Gastroesophageal sphincter (tissue), 4 donors: ENCODE data around the gene S1PR4. TPM values are rescaled to one million over a fixed set of nuclear protein-coding genes. Genes with fewer than 3 reads are reported as not detected.
A peak's percentile ranks its signal among the peaks of the same experiment; 100 is the strongest.

Experiments used
- ATAC-seq: fragments of 150-250 bp; one replicate; pipeline ENCODE4 v1.9.1; 2016; ENCODE audit warnings: mild to moderate bottlenecking, moderate library complexity
- H3K27ac ChIP-seq, 4 donors: fragments of 200-600 bp; sonication (generic) in 3 of 4; 1 replicate in 3 of 4; 2 replicates in 1 of 4; pipeline ENCODE4 v1.5.1; 2016 to 2019
- H3K27me3 ChIP-seq: fragments of 200-600 bp; sonication (generic); one replicate; pipeline ENCODE4 v1.5.1; 2019
- H3K36me3 ChIP-seq, 2 donors: fragments of 200-600 bp; sonication (generic); one replicate each; pipeline ENCODE4 v1.5.1; 2019; ENCODE audit warnings: control low read depth in 1 of 2
- H3K4me1 ChIP-seq, 3 donors: fragments of 200-600 bp; sonication (generic); 1 replicate in 2 of 3; 2 replicates in 1 of 3; pipeline ENCODE4 v1.5.1; 2016 to 2019; ENCODE audit warnings: control low read depth in 2 of 3
- H3K4me3 ChIP-seq, 2 donors: fragments of 200-600 bp; sonication (generic); one replicate each; pipeline ENCODE4 v1.5.1; 2019; ENCODE audit warnings: mild to moderate bottlenecking in 1 of 2, moderate library complexity in 1 of 2
- H3K9me3 ChIP-seq, 3 donors: fragments of 200-600 bp; sonication (generic); one replicate each; pipeline ENCODE4 v1.5.1; 2017 to 2019; ENCODE audit warnings: control low read depth in 2 of 3
- CTCF ChIP-seq, 4 experiments: fragments of 200-600 bp in 2 of 4; fragments of 450-650 bp in 2 of 4; sonication (generic) in 1 of 4; IDR thresholded peaks; one replicate each; pipeline ENCODE4 v1.5.1; 2017 to 2019; ENCODE audit warnings: antibody characterized with exemption in 4 of 4, mild to moderate bottlenecking in 2 of 4, moderate library complexity in 2 of 4
- EP300 ChIP-seq: sonication (generic); formaldehyde crosslinking; IDR thresholded peaks from one replicate; pipeline ENCODE4 v1.6.1; 2017; ENCODE audit warnings: antibody characterized with exemption, mild to moderate bottlenecking
- POLR2A ChIP-seq, 2 donors: fragments of 450-650 bp; IDR thresholded peaks; one replicate each; pipeline ENCODE4 v1.6.1; 2017; ENCODE audit warnings: antibody characterized with exemption in 2 of 2, mild to moderate bottlenecking in 2 of 2, moderate library complexity in 1 of 2
- POLR2AphosphoS5 ChIP-seq: sonication (generic); formaldehyde crosslinking; IDR thresholded peaks from one replicate; pipeline ENCODE4 v1.6.1; 2017; ENCODE audit warnings: antibody characterized with exemption
- whole genome bisulfite sequencing, 2 donors: methylation state at CpG; one replicate each; pipeline ENCODE4 v1.1.5; 2018; ENCODE audit warnings: low coverage in 1 of 2; 5-methylcytosine and 5-hydroxymethylcytosine counted together
- total RNA-seq, 4 donors: library from RNA; depleted of rRNA; stranded (reverse); fragments of >200 nt; gene quantifications; one replicate each; pipeline ENCODE4 v1.1.0, GENCODE V29; 2016

Gene S1PR4
- total RNA-seq, 4 donors from 2014 or later: 0.20 to 1.9 (median 1.1) TPM

DNA sequence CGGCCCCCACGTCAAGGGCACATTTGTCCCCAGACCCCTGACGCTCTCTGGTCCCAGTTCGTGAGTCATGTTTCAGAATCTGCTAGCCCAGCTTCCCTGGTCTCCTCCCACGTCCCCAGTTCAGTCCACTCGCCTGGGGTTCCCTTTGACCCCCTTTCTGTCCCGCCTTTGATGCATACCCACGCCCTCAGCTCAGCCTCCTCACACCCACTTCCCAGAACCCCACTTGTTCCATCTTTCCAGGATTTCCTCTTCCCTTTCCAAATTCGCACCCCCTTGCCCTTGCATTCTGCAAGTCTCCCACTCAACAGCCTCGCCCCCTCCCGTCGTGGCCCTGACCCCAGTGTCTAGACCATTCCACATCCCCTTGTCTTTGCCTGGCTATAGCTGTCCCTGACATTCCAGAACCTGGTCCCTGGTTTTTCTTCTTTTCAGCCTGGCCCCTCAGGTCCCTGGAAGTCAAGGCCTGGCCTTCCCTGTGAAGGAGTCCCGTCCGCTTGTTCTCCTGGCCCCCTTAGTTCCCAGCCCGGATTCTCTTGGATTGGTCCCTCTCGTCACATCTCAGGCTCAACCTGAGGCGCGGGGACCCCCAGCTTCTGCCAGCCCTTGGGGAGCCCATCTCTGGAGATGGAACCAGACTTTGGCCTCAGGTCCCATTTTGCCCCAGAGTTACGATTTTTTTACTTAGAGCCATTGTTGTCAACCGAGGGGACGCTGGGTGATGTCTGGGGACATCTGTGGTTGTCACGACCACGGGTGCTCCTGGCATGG is 8.5 kb downstream of the S1PR4 start:
- H3K36me3 ChIP-seq: peaks cover 0 to 17% of the 10 kb centered on the region in 2 donors
- peak overlapping the region in 1 of 2 donors; percentile 87 for H3K4me3 ChIP-seq
- peaks cover 0 to 38% (median 22%) of the 10 kb centered on the region in 3 donors for H3K4me1 ChIP-seq
- no peaks in the 10 kb centered on the region for H3K27me3 ChIP-seq
- no peak overlapping the region for H3K27ac ChIP-seq
- H3K9me3 ChIP-seq: no peaks in the 10 kb centered on the region
- no peak for ATAC-seq
- TF ChIP-seq CTCF (IDR thresholded peaks at IDR 0.05): no peak
- no peak for TF ChIP-seq EP300
- TF ChIP-seq POLR2A (IDR thresholded peaks at IDR 0.05): no peak
- no peak for TF ChIP-seq POLR2AphosphoS5
- 53 to 61% methylated on average over 13 to 15 of the region's 23 CpGs for WGBS, 2 donors

DNA sequence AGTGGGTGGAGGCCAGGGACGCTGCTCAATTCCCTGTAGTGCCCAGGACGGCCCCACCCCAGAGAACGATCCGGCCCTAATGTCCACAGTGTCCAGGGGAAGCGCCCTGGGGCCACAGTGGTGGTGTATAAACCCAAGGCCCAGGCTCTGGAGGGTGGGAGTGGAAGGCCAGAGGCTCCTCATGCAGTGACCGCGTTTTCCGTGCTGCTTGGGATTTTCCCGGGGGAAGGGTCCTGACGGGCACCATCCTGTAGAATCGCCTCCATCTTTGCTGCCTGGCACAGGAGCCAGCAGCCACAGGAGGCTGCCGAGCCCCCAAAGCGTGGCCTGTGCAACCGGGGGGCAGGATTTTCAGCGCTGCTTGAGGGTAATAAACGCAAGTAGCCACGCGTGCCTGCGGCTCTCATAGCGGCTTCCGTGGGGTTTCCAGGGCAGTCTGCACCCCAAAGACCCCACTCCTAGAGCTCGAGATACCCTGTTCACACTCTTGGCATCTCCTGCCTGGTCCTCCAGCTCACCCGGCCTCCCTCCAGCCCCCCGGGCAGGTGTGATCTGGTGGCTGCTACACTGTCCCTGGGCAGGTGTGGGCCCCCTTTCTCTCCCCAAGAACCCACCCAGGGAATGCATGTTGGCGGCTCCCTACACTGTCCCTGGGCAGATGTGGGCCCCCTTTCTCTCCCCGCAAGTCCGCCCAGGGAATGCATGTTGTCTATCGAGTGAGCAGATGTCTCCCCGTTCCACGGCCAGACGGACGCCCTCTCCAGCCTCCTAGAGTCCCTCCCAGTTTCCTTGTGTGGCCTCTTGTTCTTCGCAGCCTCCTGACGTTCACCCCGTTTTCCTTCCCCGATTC is 9.3 kb downstream of the S1PR4 start:
- TF ChIP-seq CTCF (IDR thresholded peaks at IDR 0.05) (no peak), POLR2AphosphoS5 (no peak), EP300 (no peak), POLR2A (IDR thresholded peaks at IDR 0.05) (no peak)
- H3K4me1 ChIP-seq: peaks cover 0 to 38% (median 22%) of the 10 kb centered on the region in 3 donors
- 84 to 90% methylated on average over 4 to 15 of the region's 36 CpGs for WGBS, 2 donors
- ATAC-seq: no peak
- H3K4me3 ChIP-seq: no peak overlapping the region
- no peaks in the 10 kb centered on the region for H3K9me3 ChIP-seq
- peaks cover 0 to 24% of the 10 kb centered on the region in 2 donors for H3K36me3 ChIP-seq
- no peaks in the 10 kb centered on the region for H3K27me3 ChIP-seq
- no peak overlapping the region for H3K27ac ChIP-seq

DNA sequence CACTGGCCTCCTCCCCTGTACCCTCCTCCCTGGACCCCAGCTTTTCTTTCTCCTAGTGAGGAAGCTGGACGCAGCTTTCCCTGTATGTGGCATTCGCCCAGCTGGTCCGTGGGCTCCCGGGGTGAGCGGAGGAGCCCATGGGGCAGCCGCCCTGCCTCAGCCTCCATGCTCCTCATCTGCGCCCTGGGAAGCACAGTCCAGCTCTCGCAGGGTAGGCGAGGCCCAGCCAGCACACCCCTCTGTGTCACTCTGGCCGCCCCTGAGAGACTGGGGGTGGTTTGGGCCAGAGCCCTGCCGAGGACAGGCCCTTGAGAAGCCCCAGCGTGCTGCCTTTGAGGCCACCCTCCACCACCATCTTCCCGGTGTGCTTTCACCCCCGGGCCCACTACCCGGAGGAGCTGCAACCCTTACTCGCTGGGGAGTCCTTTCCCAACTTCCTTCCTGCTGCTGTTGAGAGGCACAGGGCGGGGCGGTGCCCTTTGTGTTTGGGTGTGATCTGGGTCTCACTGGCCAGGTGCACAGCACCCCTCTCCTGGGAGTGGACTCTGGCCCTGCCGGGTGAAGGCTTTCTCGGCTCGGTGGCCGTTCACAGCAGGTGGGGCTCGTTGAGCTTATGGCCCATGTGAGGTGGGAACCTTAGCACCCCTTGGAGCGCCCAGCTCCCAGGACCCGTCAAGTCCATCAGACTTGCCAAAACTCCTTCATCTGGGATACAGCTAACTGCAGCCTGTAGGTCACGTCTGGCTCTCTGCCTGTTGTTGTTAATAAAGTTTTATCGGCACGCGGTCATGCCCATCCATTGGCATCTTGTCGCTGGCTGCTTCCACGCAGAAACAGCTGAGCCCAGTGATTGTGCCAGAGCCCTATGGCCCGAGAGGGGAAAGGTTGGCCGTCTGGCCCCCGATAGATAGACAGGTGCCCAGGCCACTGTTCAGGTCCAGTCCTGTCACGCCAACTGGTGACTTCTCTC is 10.3 kb downstream of the S1PR4 start:
- H3K4me1 ChIP-seq: peaks cover 0 to 38% (median 22%) of the 10 kb centered on the region in 3 donors
- no peak for ATAC-seq
- H3K9me3 ChIP-seq: no peaks in the 10 kb centered on the region
- TF ChIP-seq EP300 (no peak), POLR2A (IDR thresholded peaks at IDR 0.05) (no peak), CTCF (IDR thresholded peaks at IDR 0.05) (no peak), POLR2AphosphoS5 (no peak)
- WGBS, 2 donors: no CpG with 5 or more reads among the region's 35 CpGs
- H3K27me3 ChIP-seq: no peaks in the 10 kb centered on the region
- H3K27ac ChIP-seq: no peak overlapping the region
- H3K4me3 ChIP-seq: no peak overlapping the region
- H3K36me3 ChIP-seq: peaks cover 0 to 34% of the 10 kb centered on the region in 2 donors

GRCh38 chr19:3189702-3190469 is 11.3 kb downstream of the S1PR4 start:
- H3K27ac ChIP-seq: no peak overlapping the region
- WGBS, 2 donors: no CpG with 5 or more reads among the region's 28 CpGs
- ATAC-seq: no peak
- H3K36me3 ChIP-seq: peaks cover 0 to 44% of the 10 kb centered on the region in 2 donors
- no peaks in the 10 kb centered on the region for H3K27me3 ChIP-seq
- H3K4me1 ChIP-seq: peaks cover 0 to 33% (median 19%) of the 10 kb centered on the region in 3 donors
- H3K4me3 ChIP-seq: no peak overlapping the region
- no peak for TF ChIP-seq POLR2A (IDR thresholded peaks at IDR 0.05)
- TF ChIP-seq CTCF (IDR thresholded peaks at IDR 0.05): no peak
- TF ChIP-seq POLR2AphosphoS5: no peak
- no peak for TF ChIP-seq EP300
- no peaks in the 10 kb centered on the region for H3K9me3 ChIP-seq
